ENCODE measurements around the gene SPDYA. TPM values are rescaled to one million over a fixed set of nuclear protein-coding genes. Genes with fewer than 3 reads are reported as not detected.

The SPDYA gene
- polyA plus RNA-seq, 1 donor from 2014 or later = 0.30 TPM

DNA sequence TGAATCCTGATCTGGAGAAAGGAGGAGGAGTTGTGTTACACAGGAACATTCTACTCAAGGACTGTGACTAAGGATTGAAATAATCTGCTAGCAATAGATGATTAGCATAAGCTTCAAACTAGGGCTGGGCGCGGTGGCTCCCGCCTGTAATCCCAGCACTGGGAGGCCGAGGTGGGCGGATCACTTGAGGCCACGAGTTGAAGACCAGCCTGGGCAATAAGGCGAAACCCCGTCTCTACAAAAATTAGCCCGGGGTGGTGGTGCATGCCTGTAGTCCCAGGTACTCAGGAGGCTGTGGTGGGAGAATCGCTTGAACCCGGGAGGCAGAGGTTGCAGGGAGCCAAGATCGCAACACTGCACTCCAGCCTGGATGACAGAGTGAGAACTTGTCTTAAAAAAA, 58.0 kb downstream of the SPDYA start:
- Mint-ChIP-seq H3K9me3 (no peaks in the 10 kb centered on the region), H3K36me3 (peaks cover 5% of the 10 kb centered on the region), H3K4me3 (peak overlapping the region; percentile 56 to 100 (median 84)), H3K4me1 (peaks cover 23 to 36% (median 35%) of the 10 kb centered on the region in 3 donors), H3K27ac (no peak overlapping the region), H3K27me3 (no peaks in the 10 kb centered on the region)

DNA sequence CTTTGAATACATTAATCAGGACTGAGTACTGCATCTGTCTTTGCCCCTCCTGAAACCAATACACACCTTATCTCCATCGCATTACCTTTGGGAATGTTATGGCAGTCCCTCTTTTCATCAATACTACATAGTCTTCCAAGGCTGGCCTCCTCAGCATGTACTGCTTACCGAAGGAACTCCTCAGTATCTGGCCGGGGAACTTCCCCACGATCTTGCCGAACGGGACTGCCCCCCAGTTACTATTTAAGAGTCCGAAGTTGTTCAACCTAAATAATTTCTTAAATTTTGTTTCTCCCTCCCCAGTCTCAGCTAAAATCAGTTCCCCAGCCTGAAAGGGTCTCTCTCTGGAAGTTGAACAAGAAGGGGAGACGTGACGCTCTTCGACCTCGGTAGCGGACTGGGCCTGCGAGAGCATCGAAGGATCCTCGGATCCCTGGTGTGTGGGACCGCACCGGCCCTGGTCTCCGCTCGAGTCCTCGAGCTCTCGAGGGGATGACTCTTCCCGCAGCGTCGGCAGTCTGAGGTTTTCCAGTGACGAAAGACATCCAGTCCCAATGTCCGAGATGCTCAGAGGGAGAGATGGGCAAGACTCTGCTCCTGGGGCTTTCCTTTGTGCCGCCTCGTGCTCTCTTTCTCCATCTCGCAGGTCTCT, 59.0 kb downstream of the SPDYA start:
- H3K4me3 Mint-ChIP-seq = peak overlapping the region; percentile 97 to 100 (median 98)
- H3K27ac Mint-ChIP-seq = peak overlapping the region; percentile 95 to 99 (median 97)
- H3K4me1 Mint-ChIP-seq = peaks cover 24 to 31% (median 30%) of the 10 kb centered on the region in 3 donors
- H3K36me3 Mint-ChIP-seq = peaks cover 5% of the 10 kb centered on the region
- no peaks in the 10 kb centered on the region for H3K27me3 Mint-ChIP-seq
- no peaks in the 10 kb centered on the region for H3K9me3 Mint-ChIP-seq

DNA sequence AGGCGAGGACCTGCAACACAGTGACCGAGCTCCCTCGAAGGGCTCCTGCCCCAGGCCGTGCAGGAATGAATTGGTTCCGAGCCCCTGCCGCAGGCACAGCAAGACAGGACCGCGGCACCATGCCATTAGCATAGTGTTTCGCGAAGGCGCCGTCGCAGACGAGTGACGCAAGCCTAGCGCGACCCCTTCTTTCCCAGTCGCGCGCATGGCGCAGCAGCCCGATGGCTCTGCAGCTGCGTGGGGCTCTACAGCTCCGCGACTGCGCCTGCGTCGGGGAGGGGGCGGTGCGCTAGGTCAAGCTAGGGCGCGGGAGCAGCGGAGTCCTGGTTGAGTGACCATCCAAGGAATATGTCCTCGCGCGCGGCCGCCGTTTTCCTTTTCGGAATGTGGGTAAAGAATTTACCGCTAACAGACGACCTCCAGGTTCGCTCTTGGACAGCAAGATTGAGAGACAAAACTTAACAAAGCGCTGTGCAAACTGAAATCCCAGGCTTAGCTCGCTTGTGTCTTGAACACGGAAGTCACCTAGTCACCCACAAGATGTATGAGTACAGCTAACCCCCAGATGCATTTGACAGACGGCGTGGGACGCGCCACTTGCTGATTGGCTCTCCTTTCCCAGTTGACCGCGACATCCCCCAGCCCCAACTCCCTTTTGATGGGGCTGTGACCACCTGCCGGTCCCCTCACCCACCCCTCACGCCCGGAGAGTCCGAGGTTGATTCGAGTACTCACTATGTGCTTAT, 59.7 kb downstream of the SPDYA start, which contains the start of gene TRMT61B:
TRMT61B (minus strand) TSS at position 164 of the 746 bp plus-strand sequence; CDS start at position 132, 32 bp downstream.
- H3K4me1 Mint-ChIP-seq = peaks cover 22 to 25% (median 24%) of the 10 kb centered on the region in 3 donors
- H3K4me3 Mint-ChIP-seq = peak within 1 kb of the TSS; percentile 97 to 100 (median 98)
- no peaks in the 10 kb centered on the region for H3K9me3 Mint-ChIP-seq
- peaks cover 2% of the 10 kb centered on the region for H3K36me3 Mint-ChIP-seq
- no peaks in the 10 kb centered on the region for H3K27me3 Mint-ChIP-seq
- peak within 1 kb of the TSS; percentile 95 to 99 (median 97) for H3K27ac Mint-ChIP-seq

DNA sequence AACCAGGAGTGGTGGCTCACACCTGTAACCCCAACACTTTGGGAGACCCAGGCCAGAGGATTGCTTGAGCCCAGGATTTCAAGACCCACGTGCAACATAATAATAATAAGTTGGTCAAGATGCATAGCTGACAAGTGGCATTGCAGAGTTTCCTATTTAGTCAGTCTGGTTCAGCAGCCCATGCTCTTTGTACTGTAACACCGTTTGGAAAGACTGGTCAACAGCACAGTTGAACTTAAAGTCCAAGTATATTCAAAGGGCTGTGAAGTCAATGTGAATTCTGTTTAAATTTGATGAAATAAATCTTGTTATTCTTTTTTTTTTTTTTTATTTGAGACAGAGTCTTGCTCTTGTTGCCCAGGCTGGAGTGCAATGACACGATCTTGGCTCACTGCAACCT, 61.0 kb downstream of the SPDYA start:
- Mint-ChIP-seq H3K4me1 (peaks cover 21 to 22% (median 22%) of the 10 kb centered on the region in 3 donors), H3K27ac (no peak overlapping the region), H3K4me3 (peak overlapping the region in 2 of 4 donors; percentile 97 to 100), H3K27me3 (peaks cover 3% of the 10 kb centered on the region), H3K9me3 (no peaks in the 10 kb centered on the region), H3K36me3 (peaks cover 3% of the 10 kb centered on the region)

DNA sequence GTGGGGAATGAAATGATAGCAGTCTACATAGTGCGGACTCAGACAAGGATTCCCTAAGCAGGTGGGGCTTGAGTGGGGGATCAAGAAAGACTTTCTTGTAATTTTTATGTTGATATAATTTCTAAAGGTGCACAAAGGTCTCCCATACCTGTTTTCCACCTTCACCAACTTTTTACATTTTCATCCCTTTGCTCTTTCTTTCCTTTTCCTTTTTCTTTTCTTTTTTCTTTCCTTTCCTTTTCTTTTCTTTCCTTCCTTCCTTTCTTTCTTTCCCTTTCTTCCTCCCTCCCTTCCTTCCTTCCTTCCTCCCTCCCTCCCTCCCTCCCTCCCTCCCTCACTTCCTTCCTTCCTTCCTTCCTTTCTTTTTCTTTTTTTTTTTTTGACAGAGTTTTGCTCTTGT, 69.6 kb downstream of the SPDYA start:
- Mint-ChIP-seq H3K36me3 (peaks cover 2% of the 10 kb centered on the region), H3K27ac (no peak overlapping the region), H3K27me3 (peaks cover 6% of the 10 kb centered on the region), H3K9me3 (no peaks in the 10 kb centered on the region), H3K4me3 (no peak overlapping the region), H3K4me1 (no peaks in the 10 kb centered on the region)

DNA sequence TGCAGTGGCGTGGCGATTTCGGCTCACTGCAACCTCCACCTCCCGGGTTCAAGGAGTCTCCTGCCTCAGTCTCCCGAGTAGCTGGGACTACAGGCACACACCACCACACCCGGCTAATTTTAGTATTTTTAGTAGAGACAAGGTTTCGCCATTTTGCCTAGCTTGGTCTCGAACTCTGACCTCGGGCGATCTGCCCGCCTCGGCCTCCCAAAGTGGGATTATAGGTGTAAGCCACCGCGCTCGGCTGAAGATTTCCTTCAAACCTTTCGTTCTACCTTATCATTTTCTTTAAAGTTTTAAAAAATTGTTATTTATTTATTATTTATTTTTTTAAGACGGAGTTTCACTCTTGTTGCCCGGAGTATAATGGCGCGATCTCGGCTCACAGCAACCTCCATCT, 82.9 kb downstream of the SPDYA start:
- peaks cover 0 to 2% (median 0%) of the 10 kb centered on the region in 3 donors for H3K9me3 Mint-ChIP-seq
- peak overlapping the region in 2 of 4 donors; percentile 53 to 60 for H3K4me3 Mint-ChIP-seq
- H3K36me3 Mint-ChIP-seq = no peaks in the 10 kb centered on the region
- H3K27ac Mint-ChIP-seq = peak overlapping the region in 2 of 3 donors; percentile 43 to 75
- H3K4me1 Mint-ChIP-seq = peaks cover 26 to 31% (median 27%) of the 10 kb centered on the region in 3 donors
- H3K27me3 Mint-ChIP-seq = no peaks in the 10 kb centered on the region

DNA sequence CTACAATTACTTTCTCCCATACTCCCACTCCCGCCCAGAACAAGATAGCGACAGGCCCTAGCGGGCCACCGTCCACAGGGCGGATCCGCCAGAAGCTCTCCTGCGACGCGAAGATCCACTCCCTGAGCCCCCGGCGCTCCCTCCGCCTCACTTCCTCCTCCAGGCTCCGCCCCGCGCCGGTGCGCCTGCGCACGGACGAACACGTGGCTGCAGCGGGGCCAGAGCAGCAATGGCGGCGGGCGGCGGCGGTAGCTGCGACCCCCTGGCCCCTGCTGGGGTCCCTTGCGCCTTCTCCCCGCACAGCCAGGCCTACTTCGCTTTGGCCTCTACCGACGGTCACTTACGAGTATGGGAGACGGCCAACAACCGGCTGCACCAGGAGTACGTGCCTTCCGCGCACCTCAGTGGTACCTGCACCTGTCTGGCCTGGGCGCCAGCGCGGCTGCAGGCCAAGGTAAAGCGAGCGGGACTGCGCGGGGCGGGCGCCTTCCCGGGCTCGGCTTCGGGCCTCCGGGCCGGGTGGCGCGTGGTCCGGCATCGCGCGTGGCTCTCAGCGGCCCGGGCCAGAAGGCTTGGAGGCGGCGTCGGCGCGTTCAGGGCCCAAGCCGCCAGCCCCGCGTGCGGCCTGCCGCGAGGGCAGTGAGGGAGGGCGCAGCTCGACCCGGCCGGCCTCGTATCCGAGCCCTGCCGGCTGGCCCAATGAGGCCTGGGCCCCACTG, 84.0 kb downstream of the SPDYA start, which contains the start of gene WDR43:
WDR43 (plus strand) TSS at position 198 of the 719 bp plus-strand sequence; CDS start at position 230, 32 bp downstream.
- Mint-ChIP-seq H3K4me1 (peaks cover 34 to 40% (median 35%) of the 10 kb centered on the region in 3 donors), H3K4me3 (peak within 1 kb of the TSS; percentile 86 to 97 (median 92)), H3K27me3 (no peaks in the 10 kb centered on the region), H3K27ac (peak within 1 kb of the TSS; percentile 88 to 97 (median 91)), H3K36me3 (no peaks in the 10 kb centered on the region), H3K9me3 (peaks cover 0 to 2% (median 0%) of the 10 kb centered on the region in 3 donors)

DNA sequence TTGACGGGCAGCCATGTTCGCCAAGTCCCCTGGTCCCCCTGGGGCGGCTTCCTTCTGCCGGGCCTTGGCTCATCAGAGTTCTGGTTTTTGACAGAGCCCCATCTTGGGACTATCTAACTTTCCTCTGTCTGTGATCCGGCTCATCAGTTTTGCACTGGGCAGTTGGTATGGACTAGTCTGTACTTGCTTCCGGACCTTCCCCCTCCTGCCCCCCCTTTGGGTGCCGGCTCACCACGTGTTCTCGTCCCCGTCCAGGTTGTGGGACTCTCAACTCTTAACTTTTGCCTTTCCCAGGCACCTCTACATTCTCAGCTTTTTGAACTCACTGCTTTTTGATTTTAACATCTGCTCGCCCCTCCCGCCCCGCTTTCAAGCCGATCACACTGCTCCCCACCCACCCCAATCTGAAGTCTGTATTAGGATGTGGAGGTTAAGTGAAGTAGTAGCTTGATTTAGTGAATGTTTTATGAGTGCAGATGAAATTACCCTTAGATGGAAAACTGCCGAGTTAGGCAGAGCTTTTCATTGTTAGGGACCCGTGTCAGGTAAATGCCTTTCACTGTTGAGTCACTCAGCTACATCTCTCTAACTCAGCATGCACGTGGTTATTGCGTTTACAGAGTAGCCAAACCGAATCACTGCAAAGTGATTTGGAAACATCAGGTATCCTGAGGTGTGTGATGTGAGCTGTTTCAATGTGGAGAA, 84.7 kb downstream of the SPDYA start:
- Mint-ChIP-seq H3K27me3 (no peaks in the 10 kb centered on the region), H3K4me3 (peak overlapping the region; percentile 86 to 97 (median 90)), H3K9me3 (peaks cover 0 to 2% (median 0%) of the 10 kb centered on the region in 3 donors), H3K27ac (peak overlapping the region; percentile 81 to 89 (median 88)), H3K36me3 (no peaks in the 10 kb centered on the region), H3K4me1 (peaks cover 34 to 44% (median 36%) of the 10 kb centered on the region in 3 donors)

DNA sequence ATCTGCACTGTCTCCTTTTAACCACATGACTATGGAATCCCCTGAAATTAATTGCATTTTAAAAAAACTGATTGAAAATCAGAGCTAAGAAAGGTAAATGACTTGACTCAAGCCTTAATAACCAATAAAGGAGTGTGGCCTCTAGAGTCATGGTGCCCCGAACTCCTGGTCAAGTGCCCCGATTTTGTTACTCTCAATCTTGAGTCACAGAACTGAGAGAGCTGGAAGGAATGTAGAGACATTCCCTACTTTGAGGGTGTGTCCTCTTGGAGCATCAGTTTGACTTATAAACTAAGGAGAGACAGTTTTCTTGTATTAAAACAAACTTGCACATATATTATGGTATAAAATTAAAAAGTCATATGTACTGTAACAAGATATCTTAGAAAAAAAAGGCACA, 86.3 kb downstream of the SPDYA start:
- no peaks in the 10 kb centered on the region for H3K27me3 Mint-ChIP-seq
- H3K4me1 Mint-ChIP-seq = peaks cover 39 to 54% (median 49%) of the 10 kb centered on the region in 3 donors
- peak overlapping the region in 1 of 3 donors; percentile 59 for H3K27ac Mint-ChIP-seq
- H3K9me3 Mint-ChIP-seq = peaks cover 0 to 2% (median 0%) of the 10 kb centered on the region in 3 donors
- peak overlapping the region in 3 of 4 donors; percentile 67 to 94 (median 86) for H3K4me3 Mint-ChIP-seq
- H3K36me3 Mint-ChIP-seq = no peaks in the 10 kb centered on the region

DNA sequence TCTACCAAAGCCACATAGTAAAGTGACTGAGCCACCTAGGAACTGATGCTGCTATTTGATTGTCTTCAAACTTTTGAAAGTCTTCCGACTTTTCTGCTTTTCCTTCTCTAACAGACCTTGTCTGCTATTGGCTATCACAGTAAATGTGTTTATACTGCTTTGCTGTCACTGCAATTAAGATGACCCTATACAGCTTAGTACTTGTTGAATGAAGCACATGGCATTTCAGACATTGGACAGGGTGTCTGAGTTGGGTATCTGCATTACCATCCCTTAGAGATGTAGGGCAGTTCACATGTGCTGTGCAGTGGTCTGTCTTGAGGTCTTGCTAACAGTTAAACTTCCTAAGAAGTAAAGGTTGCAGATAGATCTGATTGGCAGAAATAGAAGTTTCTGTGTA, 87.4 kb downstream of the SPDYA start:
- H3K4me1 Mint-ChIP-seq = peaks cover 40 to 54% (median 49%) of the 10 kb centered on the region in 3 donors
- no peaks in the 10 kb centered on the region for H3K36me3 Mint-ChIP-seq
- H3K9me3 Mint-ChIP-seq = peaks cover 0 to 2% (median 0%) of the 10 kb centered on the region in 3 donors
- no peak overlapping the region for H3K27ac Mint-ChIP-seq
- no peaks in the 10 kb centered on the region for H3K27me3 Mint-ChIP-seq
- H3K4me3 Mint-ChIP-seq = peak overlapping the region in 3 of 4 donors; percentile 3 to 94 (median 86)

Other genes with a start within 250 kb of the SPDYA start
- gene PPP1CB, start 59.0 kb upstream of the SPDYA start, polyA plus RNA-seq = 63.6 TPM
- 20.0 TPM for gene TRMT61B, start 59.5 kb downstream of the SPDYA start, polyA plus RNA-seq
- 38.0 TPM for gene WDR43, start 83.8 kb downstream of the SPDYA start, polyA plus RNA-seq
- 0.28 TPM for gene TOGARAM2, start 170.5 kb downstream of the SPDYA start, polyA plus RNA-seq

Measured in IgD-negative memory B cell (primary cell).